Measurements from ENCODE around the gene MACO1. TPM values are rescaled to one million over a fixed set of nuclear protein-coding genes. Genes with fewer than 3 reads are reported as not detected.

MACO1 gene
- total RNA-seq, 1 experiment from 2014 or later: 9.8 TPM

GRCh38 chr1:25541889-25542658 lies 111.4 kb downstream of the MACO1 start:
- ATAC-seq: no peak
- BruUV-seq (replicated peaks): no TSS peak
- Histone ChIP-seq H3K9me2 (ENCODE audit: insufficient read depth) (no peaks in the 10 kb centered on the region), H3K27me3 (ENCODE audit: insufficient read depth, low read length) (no peaks in the 10 kb centered on the region), H4K20me1 (ENCODE audit: insufficient read depth) (no peaks in the 10 kb centered on the region; the same call in 1 of the 2 replicates), H3K9ac (ENCODE audit: low read length) (no peak overlapping the region), H3K27ac (ENCODE audit: low read depth, low read length) (no peak overlapping the region), H3K4me1 (ENCODE audit: control insufficient read depth in 1 of 2, insufficient read depth in 2 of 2, low read length in 2 of 2) (peaks cover 15 to 33% of the 10 kb centered on the region in 2 experiments), H3K79me2 (ENCODE audit: insufficient read depth, low read length) (peaks cover 24% of the 10 kb centered on the region), H2AFZ (ENCODE audit: low read depth, low read length, poor library complexity, severe bottlenecking) (no peak overlapping the region), H3K36me3 (ENCODE audit: control insufficient read depth in 1 of 2, insufficient read depth in 2 of 2, low read length in 2 of 2) (no peaks in the 10 kb centered on the region), H3K4me3 (replicated peaks in 1 of 2; ENCODE audit: low read depth in 1 of 2, low read length in 2 of 2) (no peak overlapping the region), H3K4me2 (ENCODE audit: low read length) (no peak overlapping the region), H3K9me3 (ENCODE audit: control insufficient read depth in 1 of 2, insufficient read depth in 1 of 2, low read depth in 1 of 2, low read length in 2 of 2) (no peaks in the 10 kb centered on the region)
- no peak for DNase-seq (ENCODE audit: low read depth, low spot score)
- RAD21 ChIA-PET (ENCODE audit: low non-redundant PET in 1 of 2, low total read pairs in 2 of 2, uncharacterized antibody in 2 of 2, unreplicated experiment in 2 of 2): no interaction called here
- intact Hi-C loops (cut with micrococcal nuclease): loop anchor here (10.0 kb wide), 1 partner anchor 453 kb away; the partner anchor contains the start of gene PAFAH2
- CTCF ChIA-PET: no interaction called here
- TF ChIP-seq MAX (IDR thresholded peaks at IDR 0.05): no peak
- POLR2A ChIA-PET: no interaction called here

- H3K4me3 ChIP-seq (replicated peaks in 1 of 2; ENCODE audit: low read depth in 1 of 2, low read length in 2 of 2): peak overlapping the region; percentile 31 to 86
- H3K9me3 ChIP-seq (ENCODE audit: control insufficient read depth in 1 of 2, insufficient read depth in 1 of 2, low read depth in 1 of 2, low read length in 2 of 2): no peaks in the 10 kb centered on the region
- DNase-seq (ENCODE audit: low read depth, low spot score): no peak
- intact Hi-C loops (cut with micrococcal nuclease): loop anchor here (10.0 kb wide), 1 partner anchor 452 kb away; the partner anchor contains the start of gene PAFAH2
- H3K9ac ChIP-seq (ENCODE audit: low read length): 0 out of 2 replicates have a peak overlapping the region, but pooled peaks have one; percentile 79
- no peaks in the 10 kb centered on the region; the same call in 1 of the 2 replicates for H4K20me1 ChIP-seq (ENCODE audit: insufficient read depth)
- ATAC-seq: no peak; the same call in 1 of the 2 replicates
- H3K4me2 ChIP-seq (ENCODE audit: low read length): peak overlapping the region; percentile 98
- TF ChIP-seq ATF3 (IDR thresholded peaks at IDR 0.05) (no peak), CBX3 (IDR thresholded peaks at IDR 0.05; ENCODE audit: low read depth) (peak; percentile 81; the same call in 1 of the 2 replicates), ZBTB33 (IDR thresholded peaks at IDR 0.05; ENCODE audit: extremely low read depth, insufficient replicate concordance, low read length) (no peak), YY1 (IDR thresholded peaks at IDR 0.05; ENCODE audit: extremely low read depth, insufficient replicate concordance, low read depth, low read length) (no peak), CEBPB (IDR thresholded peaks at IDR 0.05; ENCODE audit: low read depth) (no peak), JUND (IDR thresholded peaks at IDR 0.05) (no peak), SP1 (IDR thresholded peaks at IDR 0.05; ENCODE audit: low read depth) (no peak)
- H3K9me2 ChIP-seq (ENCODE audit: insufficient read depth): no peaks in the 10 kb centered on the region
- CTCF ChIA-PET: no interaction called here
- no peaks in the 10 kb centered on the region for H3K27me3 ChIP-seq (ENCODE audit: insufficient read depth, low read length)
- BruUV-seq (replicated peaks): no TSS peak
- H3K79me2 ChIP-seq (ENCODE audit: insufficient read depth, low read length): peaks cover 28% of the 10 kb centered on the region
- H3K36me3 ChIP-seq (ENCODE audit: control insufficient read depth in 1 of 2, insufficient read depth in 2 of 2, low read length in 2 of 2): no peaks in the 10 kb centered on the region
- POLR2A ChIA-PET: interaction anchor here (0.6 kb wide), 1 partner anchor 24 kb away, joined by 3 read pairs; no protein-coding TSS in a partner anchor
- RAD21 ChIA-PET (ENCODE audit: low non-redundant PET in 1 of 2, low total read pairs in 2 of 2, uncharacterized antibody in 2 of 2, unreplicated experiment in 2 of 2): no interaction called here
- peak overlapping the region; percentile 84 for H2AFZ ChIP-seq (ENCODE audit: low read depth, low read length, poor library complexity, severe bottlenecking)
- H3K27ac ChIP-seq (ENCODE audit: low read depth, low read length): no peak overlapping the region; the same call in 1 of the 2 replicates
- H3K4me1 ChIP-seq (ENCODE audit: control insufficient read depth in 1 of 2, insufficient read depth in 2 of 2, low read length in 2 of 2): peaks cover 19 to 38% of the 10 kb centered on the region in 2 experiments
These were observed 112.3 kb downstream of the MACO1 start for GRCh38 chr1:25543005-25543424.
